Liver (tissue), 9 donors: ENCODE data around the gene POLD3. TPM values are rescaled to one million over a fixed set of nuclear protein-coding genes. Genes with fewer than 3 reads are reported as not detected.

ENCODE experiments used
- DNase-seq: peaks from one replicate; pipeline ENCODE4 v3.0.0-alpha.2; 2017; ENCODE audit warnings: low spot score
- H3K27ac ChIP-seq, 2 donors: one replicate each; pipeline ENCODE4 v1.7.0; 2013; ENCODE audit warnings: inconsistent platforms in 2 of 2, low read length in 2 of 2, control low read depth in 1 of 2, low read depth in 1 of 2, mild to moderate bottlenecking in 1 of 2
- H3K27me3 ChIP-seq, 4 donors: one replicate each; pipeline versions ENCODE4 v1.6.1 to v1.7.0; 2013; ENCODE audit warnings: low read length in 3 of 4, inconsistent platforms in 1 of 4, mild to moderate bottlenecking in 1 of 4, moderate library complexity in 1 of 4; ENCODE audit not compliant: control insufficient read depth in 4 of 4, insufficient read depth in 4 of 4
- H3K36me3 ChIP-seq, 4 donors: one replicate each; pipeline versions ENCODE4 v1.6.1 to v1.7.0; 2013; ENCODE audit warnings: low read length in 3 of 4, mild to moderate bottlenecking in 3 of 4, low read depth in 1 of 4, moderate library complexity in 1 of 4; ENCODE audit not compliant: control insufficient read depth in 4 of 4, insufficient read depth in 3 of 4
- H3K4me1 ChIP-seq, 4 donors: one replicate each; pipeline versions ENCODE4 v1.6.1 to v1.7.0; 2013; ENCODE audit warnings: low read length in 3 of 4, mild to moderate bottlenecking in 3 of 4, moderate library complexity in 1 of 4; ENCODE audit not compliant: control insufficient read depth in 4 of 4, insufficient read depth in 4 of 4
- H3K4me3 ChIP-seq, 3 donors: one replicate each; pipeline versions ENCODE4 v1.6.1 to v1.7.0; 2013; ENCODE audit warnings: low read length in 3 of 3, control low read depth in 1 of 3, low read depth in 1 of 3, mild to moderate bottlenecking in 1 of 3
- H3K9ac ChIP-seq, 2 donors: one replicate each; pipeline ENCODE4 v1.7.0; 2013; ENCODE audit warnings: low read length in 2 of 2, mild to moderate bottlenecking in 2 of 2, moderate library complexity in 2 of 2, control low read depth in 1 of 2, low read depth in 1 of 2
- H3K9me3 ChIP-seq, 4 donors: one replicate each; pipeline versions ENCODE4 v1.6.1 to v1.7.0; 2013; ENCODE audit warnings: low read length in 3 of 4; ENCODE audit not compliant: control insufficient read depth in 4 of 4
- EGR1 ChIP-seq, 2 donors: IDR thresholded peaks; 2 replicates each; pipeline ENCODE4 v1.6.1; 2016 to 2018; ENCODE audit warnings: antibody characterized with exemption in 2 of 2, low read depth in 2 of 2
- FOXA1 ChIP-seq: IDR thresholded peaks from 2 replicates; pipeline ENCODE4 v1.6.1; 2016; ENCODE audit warnings: antibody characterized with exemption
- FOXA2 ChIP-seq: IDR thresholded peaks from 2 replicates; pipeline ENCODE4 v1.6.1; 2016; ENCODE audit warnings: antibody characterized with exemption
- GABPA ChIP-seq, 2 donors: IDR thresholded peaks in 1 of 2; conservative IDR thresholded peaks in 1 of 2; 2 replicates each; pipeline ENCODE4 v1.6.1; 2016; ENCODE audit warnings: antibody characterized with exemption in 2 of 2, mild to moderate bottlenecking in 1 of 2, moderate library complexity in 1 of 2
- HNF4A ChIP-seq, 2 donors: conservative IDR thresholded peaks; 2 replicates each; pipeline ENCODE4 v1.6.1; 2016; ENCODE audit warnings: antibody characterized with exemption in 2 of 2, mild to moderate bottlenecking in 2 of 2
- HNF4G ChIP-seq: IDR thresholded peaks from 2 replicates; pipeline ENCODE4 v1.6.1; 2016; ENCODE audit warnings: antibody characterized with exemption
- JUND ChIP-seq, 2 donors: IDR thresholded peaks; 2 replicates each; pipeline ENCODE4 v1.6.1; 2016; ENCODE audit warnings: antibody characterized with exemption in 2 of 2
- MAX ChIP-seq: IDR thresholded peaks from 2 replicates; pipeline ENCODE4 v1.6.1; 2016; ENCODE audit warnings: antibody characterized with exemption
- NR2F2 ChIP-seq: IDR thresholded peaks from 2 replicates; pipeline ENCODE4 v1.6.1; 2016; ENCODE audit warnings: antibody characterized with exemption
- RAD21 ChIP-seq, 2 donors: IDR thresholded peaks; 2 replicates each; pipeline ENCODE4 v1.6.1; 2016; ENCODE audit warnings: antibody characterized with exemption in 2 of 2, mild to moderate bottlenecking in 2 of 2
- REST ChIP-seq: IDR thresholded peaks from 2 replicates; pipeline ENCODE4 v1.6.1; 2016; ENCODE audit warnings: antibody characterized with exemption, mild to moderate bottlenecking
- RXRA ChIP-seq, 2 donors: IDR thresholded peaks; 2 replicates each; pipeline ENCODE4 v1.6.1; 2017 to 2018; ENCODE audit warnings: antibody characterized with exemption in 2 of 2, mild to moderate bottlenecking in 1 of 2
- SP1 ChIP-seq: IDR thresholded peaks from 2 replicates; pipeline ENCODE4 v1.6.1; 2018; ENCODE audit warnings: antibody characterized with exemption, mild to moderate bottlenecking
- TAF1 ChIP-seq: conservative IDR thresholded peaks from 2 replicates; pipeline ENCODE4 v1.6.1; 2016; ENCODE audit warnings: antibody characterized with exemption, mild to moderate bottlenecking
- YY1 ChIP-seq: IDR thresholded peaks from 2 replicates; pipeline ENCODE4 v1.6.1; 2016; ENCODE audit warnings: antibody characterized with exemption, mild to moderate bottlenecking
- ZBTB33 ChIP-seq: IDR thresholded peaks from 2 replicates; pipeline ENCODE4 v1.6.1; 2016; ENCODE audit warnings: antibody characterized with exemption
- WGBS: extraction: QIAGEN DNeasy Blood & Tissue Kit; methylation state at CpG from one replicate; pipeline ENCODE4 v1.1.7; 2013; 5-methylcytosine and 5-hydroxymethylcytosine counted together
- polyA plus RNA-seq, 2 donors: library from polyadenylated mRNA; stranded (reverse) in 1 of 2; unstranded in 1 of 2; fragments of 200-250 nt in 1 of 2; fragments of >200 nt in 1 of 2; fragmentation: Nextera tagmentation in 1 of 2; extraction: Ambion mirVana in 1 of 2; gene quantifications; one replicate each; pipeline versions ENCODE4 v1.2.1 to v1.2.3, GENCODE V29; 2013 to 2015
- total RNA-seq, 2 donors: library from RNA; depleted of rRNA; stranded (reverse); fragments of >200 nt; gene quantifications; one replicate each; pipeline ENCODE4 v1.2.3, GENCODE V29; 2014
- TF ChIP-seq, protein P1 (sequence below): IDR thresholded peaks from 2 replicates; pipeline ENCODE4 v1.6.1; 2016; ENCODE audit warnings: antibody characterized with exemption
- TF ChIP-seq, protein P2 (sequence below): fragments of 150-350 bp; IDR thresholded peaks from 2 replicates; pipeline ENCODE4 v1.5.1; 2017; ENCODE audit warnings: improper control_type of control experiment, low read depth, low read length; ENCODE audit not compliant: missing input control
- donor health status: healthy.
- donor health status: healthy.
- donor health status: healthy.
- donor health status: healthy.
- donor health status: healthy.

The POLD3 gene
- total and polyA plus RNA-seq, 4 donors = 3.0 to 8.3 (median 5.0) TPM

- 72% methylated on average over 6 of the region's 6 CpGs for WGBS
- no peak for DNase-seq
- H3K4me3 ChIP-seq = no peak overlapping the region
- H3K36me3 ChIP-seq = no peaks in the 10 kb centered on the region
- no peaks in the 10 kb centered on the region for H3K4me1 ChIP-seq
- no peaks in the 10 kb centered on the region for H3K27me3 ChIP-seq
- H3K9me3 ChIP-seq = no peaks in the 10 kb centered on the region
- H3K27ac ChIP-seq = no peak overlapping the region
- TF ChIP-seq ZBTB33 (no peak), REST (no peak), MAX (no peak), SP1 (no peak), YY1 (no peak), GABPA (IDR thresholded peaks at IDR 0.05 in 1 of 2, conservative IDR thresholded peaks at IDR 0.05 in 1 of 2) (no peak), JUND (IDR thresholded peaks at IDR 0.05) (no peak), NR2F2 (no peak), FOXA1 (no peak), RAD21 (IDR thresholded peaks at IDR 0.05) (no peak), EGR1 (IDR thresholded peaks at IDR 0.05; ENCODE audit: low read depth in 2 of 2) (no peak), RXRA (IDR thresholded peaks at IDR 0.05) (no peak), FOXA2 (no peak), HNF4G (no peak), TAF1 (no peak), HNF4A (conservative IDR thresholded peaks at IDR 0.05) (no peak)
- TF ChIP-seq, protein P1, sequence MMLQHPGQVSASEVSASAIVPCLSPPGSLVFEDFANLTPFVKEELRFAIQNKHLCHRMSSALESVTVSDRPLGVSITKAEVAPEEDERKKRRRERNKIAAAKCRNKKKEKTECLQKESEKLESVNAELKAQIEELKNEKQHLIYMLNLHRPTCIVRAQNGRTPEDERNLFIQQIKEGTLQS = no peak
- TF ChIP-seq, protein P2, sequence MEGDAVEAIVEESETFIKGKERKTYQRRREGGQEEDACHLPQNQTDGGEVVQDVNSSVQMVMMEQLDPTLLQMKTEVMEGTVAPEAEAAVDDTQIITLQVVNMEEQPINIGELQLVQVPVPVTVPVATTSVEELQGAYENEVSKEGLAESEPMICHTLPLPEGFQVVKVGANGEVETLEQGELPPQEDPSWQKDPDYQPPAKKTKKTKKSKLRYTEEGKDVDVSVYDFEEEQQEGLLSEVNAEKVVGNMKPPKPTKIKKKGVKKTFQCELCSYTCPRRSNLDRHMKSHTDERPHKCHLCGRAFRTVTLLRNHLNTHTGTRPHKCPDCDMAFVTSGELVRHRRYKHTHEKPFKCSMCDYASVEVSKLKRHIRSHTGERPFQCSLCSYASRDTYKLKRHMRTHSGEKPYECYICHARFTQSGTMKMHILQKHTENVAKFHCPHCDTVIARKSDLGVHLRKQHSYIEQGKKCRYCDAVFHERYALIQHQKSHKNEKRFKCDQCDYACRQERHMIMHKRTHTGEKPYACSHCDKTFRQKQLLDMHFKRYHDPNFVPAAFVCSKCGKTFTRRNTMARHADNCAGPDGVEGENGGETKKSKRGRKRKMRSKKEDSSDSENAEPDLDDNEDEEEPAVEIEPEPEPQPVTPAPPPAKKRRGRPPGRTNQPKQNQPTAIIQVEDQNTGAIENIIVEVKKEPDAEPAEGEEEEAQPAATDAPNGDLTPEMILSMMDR = no peak
- H3K9ac ChIP-seq = no peak overlapping the region
These were observed 12.7 kb upstream of the POLD3 start for GRCh38 chr11:74579577-74580270.
